ENCODE data around the gene KRTAP5-6. TPM values are rescaled to one million over a fixed set of nuclear protein-coding genes. Genes with fewer than 3 reads are reported as not detected.

The KRTAP5-6 gene
- total RNA-seq, 4 donors from 2014 or later, result not detected

DNA sequence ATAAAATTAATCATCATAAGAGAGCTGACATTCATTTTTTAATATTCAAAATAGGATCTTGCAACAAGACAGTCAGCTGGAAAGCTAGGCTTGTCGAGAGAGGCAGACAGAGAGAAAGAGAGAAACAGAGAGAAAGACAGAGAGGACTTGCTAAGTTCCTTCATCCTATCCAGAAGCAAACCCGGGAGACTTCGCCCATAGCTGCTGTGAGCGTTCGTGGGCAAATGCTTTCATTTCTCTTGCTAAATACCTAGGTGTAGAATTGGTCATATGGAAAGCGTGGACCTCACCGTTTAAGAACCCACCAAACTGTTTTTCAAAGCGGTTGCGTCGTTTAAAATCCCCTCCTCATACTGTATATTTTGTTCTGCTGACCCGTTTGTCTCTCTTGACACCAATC is 25.3 kb upstream of the KRTAP5-6 start:
- ATAC-seq (ENCODE audit: low FRiP score) (no peak), DNase-seq (ENCODE audit: low spot score) (no peak)
- TF ChIP-seq, protein P1, sequence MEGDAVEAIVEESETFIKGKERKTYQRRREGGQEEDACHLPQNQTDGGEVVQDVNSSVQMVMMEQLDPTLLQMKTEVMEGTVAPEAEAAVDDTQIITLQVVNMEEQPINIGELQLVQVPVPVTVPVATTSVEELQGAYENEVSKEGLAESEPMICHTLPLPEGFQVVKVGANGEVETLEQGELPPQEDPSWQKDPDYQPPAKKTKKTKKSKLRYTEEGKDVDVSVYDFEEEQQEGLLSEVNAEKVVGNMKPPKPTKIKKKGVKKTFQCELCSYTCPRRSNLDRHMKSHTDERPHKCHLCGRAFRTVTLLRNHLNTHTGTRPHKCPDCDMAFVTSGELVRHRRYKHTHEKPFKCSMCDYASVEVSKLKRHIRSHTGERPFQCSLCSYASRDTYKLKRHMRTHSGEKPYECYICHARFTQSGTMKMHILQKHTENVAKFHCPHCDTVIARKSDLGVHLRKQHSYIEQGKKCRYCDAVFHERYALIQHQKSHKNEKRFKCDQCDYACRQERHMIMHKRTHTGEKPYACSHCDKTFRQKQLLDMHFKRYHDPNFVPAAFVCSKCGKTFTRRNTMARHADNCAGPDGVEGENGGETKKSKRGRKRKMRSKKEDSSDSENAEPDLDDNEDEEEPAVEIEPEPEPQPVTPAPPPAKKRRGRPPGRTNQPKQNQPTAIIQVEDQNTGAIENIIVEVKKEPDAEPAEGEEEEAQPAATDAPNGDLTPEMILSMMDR (IDR thresholded peaks at IDR 0.05), result no peak

DNA sequence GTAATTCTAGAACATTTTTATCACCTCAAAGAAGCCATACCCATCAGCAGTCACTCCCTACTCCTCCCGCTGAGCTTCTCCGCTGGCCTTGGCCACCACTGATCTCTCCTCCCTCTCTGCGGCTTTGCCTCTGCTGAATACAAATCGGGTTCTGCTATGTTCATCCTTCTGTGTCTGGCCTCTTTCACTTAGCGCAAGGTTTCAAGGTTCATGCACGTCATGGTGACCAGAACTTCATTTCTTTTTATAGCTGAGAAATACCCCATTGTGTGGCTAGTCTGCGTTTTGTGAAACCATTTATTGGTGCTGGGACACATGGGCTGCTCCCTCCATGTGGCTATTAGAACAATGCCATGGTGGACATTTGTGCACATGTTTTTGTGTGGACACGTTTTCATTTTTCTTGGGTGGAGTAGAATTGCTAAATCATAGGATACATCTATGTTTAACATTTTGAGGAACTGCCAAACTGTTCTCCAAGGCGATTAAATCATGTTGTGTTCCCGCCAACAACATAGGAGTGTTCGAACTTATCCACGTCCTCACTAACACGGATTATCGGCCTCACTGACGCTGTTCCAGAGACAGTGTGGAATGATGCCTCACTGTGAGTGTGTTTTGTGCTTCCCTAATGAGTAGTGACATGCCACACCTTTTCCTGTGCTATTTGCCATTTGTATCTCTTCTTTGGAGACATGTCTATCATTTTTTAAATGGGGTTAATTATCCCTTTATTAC is 24.2 kb upstream of the KRTAP5-6 start:
- DNase-seq (ENCODE audit: low spot score) (no peak), ATAC-seq (ENCODE audit: low FRiP score) (no peak)
- TF ChIP-seq, protein P1 (IDR thresholded peaks at IDR 0.05), result no peak

DNA sequence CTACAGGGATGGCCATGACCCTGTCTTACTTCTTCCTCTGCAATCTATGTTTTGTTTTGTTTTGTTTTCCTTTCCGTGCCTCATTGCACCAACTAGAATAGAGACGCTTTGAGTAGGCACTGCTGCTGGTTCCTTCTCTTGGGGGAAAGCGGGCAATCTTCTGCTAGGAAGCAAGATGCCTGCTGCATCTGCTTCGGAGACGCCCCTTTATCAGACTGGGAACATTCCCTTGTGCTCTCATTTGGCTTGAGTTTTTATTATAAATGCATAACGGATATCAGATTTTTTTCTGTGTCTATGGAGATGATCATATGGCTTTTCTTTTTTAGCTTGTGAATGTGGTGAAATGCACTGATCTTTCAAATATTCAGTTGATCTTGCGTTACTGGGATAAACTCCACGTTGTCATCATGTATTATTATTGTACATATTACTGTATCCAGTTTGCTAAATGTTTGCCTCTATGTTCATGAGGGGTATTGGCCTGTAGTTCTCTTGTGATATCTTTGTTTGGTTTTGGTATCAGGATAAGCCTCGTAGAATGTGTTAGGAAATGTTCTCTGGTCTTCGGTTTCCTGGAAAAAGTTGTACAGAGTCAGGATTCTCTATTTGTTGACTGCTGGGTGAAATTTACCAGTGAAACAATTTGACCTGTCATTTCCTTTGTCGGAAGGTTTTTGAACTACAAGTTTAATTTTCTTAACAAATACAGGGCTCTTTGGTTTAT is 23.4 kb upstream of the KRTAP5-6 start:
- ATAC-seq (ENCODE audit: low FRiP score) (no peak), DNase-seq (ENCODE audit: low spot score) (no peak)
- TF ChIP-seq, protein P1 (IDR thresholded peaks at IDR 0.05), result no peak

DNA sequence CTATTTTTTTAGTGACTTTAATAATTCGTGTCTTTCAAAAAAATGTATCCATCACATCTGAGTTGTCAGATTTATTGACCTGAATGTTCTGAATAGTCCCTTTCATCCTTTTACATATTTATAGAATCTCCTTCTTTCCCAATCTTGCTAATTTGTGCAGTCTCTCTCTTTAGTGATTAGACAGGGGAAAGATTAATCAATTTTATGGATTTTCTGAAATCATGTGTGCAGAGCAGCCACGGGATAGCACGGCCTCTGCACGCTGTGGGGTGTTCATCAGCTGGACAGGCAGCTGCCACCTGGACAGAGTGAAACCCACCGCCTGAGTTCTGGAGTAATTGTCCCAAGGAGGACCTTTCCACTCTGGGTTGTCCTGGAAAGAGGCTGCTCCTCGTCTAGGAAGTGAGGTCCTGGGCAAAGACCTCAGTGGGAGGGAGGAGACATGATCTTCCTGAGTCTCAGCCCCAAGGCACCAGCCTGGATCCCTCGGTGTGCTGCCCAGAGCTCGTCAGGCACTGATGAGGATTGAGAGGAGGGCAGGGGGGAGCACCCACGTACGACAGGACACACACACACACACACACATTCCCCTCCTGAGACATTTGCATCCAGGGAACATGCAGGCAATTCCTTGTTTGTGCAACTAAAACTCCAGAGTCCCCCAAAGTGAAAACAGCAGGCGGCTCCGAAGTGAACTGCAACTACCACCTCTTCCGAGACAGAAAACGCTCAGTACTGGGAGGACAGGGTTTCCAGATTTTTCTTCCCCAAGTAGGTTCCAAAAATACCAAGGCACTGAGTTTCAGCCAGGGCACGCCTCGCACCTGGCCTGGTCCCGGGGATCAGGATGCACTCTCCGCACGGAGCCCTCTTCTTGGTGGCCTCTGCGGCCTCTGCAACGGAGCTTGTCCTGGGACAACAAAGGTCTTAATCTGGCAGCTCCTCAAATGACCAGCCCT is 22.5 kb upstream of the KRTAP5-6 start:
- no peak for DNase-seq (ENCODE audit: low spot score)
- ATAC-seq (ENCODE audit: low FRiP score), result no peak
- TF ChIP-seq, protein P1 (IDR thresholded peaks at IDR 0.05), result no peak

DNA sequence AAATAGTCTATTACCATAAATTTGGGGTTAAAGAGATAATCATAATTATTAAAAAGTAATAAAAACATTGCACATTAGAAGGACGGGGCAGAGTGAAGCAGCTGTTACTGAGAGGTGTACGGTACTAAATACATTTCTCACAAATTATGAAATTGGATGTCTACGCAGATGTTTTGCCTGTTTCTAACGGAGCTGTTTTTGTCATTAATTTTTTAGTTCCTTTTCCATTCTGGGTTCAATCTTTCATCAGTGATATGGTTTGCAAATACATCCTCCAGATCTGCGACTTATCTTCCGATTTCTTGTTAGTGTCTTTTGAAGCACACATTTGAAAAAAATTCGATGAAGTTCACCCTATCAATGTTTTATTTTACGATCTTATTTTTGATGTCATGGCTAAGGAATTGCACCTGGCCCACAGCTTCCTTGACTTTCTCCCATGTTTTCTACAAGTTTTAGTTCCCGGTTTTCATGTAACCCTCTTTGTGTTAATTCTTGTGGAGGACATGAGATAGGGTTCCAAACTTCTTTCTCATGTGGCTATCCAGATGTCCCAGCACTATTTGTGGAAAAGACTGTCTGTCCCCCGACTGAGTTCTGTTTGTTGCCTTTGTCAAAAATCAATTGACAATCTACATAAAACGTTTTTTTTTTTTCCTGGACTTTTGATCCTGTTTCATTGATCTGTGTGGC is 21.3 kb upstream of the KRTAP5-6 start:
- TF ChIP-seq, protein P1 (IDR thresholded peaks at IDR 0.05), result no peak
- DNase-seq (ENCODE audit: low spot score) (no peak), ATAC-seq (ENCODE audit: low FRiP score) (no peak)

DNA sequence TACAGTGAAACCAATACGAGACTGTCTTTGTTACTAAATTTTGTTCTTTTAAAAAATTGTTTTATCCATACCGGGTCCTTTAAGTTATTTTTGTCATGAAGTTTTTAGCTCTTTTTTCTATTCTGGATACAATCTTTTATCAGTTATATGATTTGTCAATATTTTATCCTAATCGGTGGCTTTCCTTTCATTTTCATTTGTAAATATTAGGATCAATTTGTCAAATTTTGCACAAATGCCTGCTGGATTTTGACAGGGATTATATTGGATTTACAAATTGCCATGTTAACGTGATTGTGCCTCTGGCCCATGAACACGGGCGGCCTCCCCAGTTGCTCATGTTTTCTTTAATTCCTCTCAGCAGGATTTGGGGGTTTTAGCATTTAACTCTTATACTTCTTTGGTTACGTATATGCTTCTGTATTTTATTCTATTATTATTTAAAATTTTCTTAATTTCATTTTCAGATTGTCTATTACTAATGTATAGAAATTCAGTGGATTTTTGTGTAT is 20.7 kb upstream of the KRTAP5-6 start:
- TF ChIP-seq, protein P1 (IDR thresholded peaks at IDR 0.05), result no peak
- DNase-seq (ENCODE audit: low spot score) (no peak), ATAC-seq (ENCODE audit: low FRiP score) (no peak)

All from omental fat pad (tissue), 4 donors.